Hepatocyte (in vitro differentiated cells): ENCODE measurements around the gene FGF12.

Source experiments
- EZH2phosphoT487 ChIP-seq: fragments of 200-600 bp; sonication (generic); IDR thresholded peaks from one replicate; pipeline ENCODE4 v1.6.1; 2018; ENCODE audit warnings: antibody characterized with exemption, mild to moderate bottlenecking, low read depth, moderate library complexity; ENCODE audit not compliant: unreplicated experiment, severe bottlenecking
- TF ChIP-seq, protein P1 (sequence below): fragments of 200-600 bp; sonication (generic); IDR thresholded peaks from 2 replicates; pipeline ENCODE4 v1.5.1; 2016; ENCODE audit warnings: antibody characterized with exemption, mild to moderate bottlenecking; ENCODE audit not compliant: poor library complexity

DNA sequence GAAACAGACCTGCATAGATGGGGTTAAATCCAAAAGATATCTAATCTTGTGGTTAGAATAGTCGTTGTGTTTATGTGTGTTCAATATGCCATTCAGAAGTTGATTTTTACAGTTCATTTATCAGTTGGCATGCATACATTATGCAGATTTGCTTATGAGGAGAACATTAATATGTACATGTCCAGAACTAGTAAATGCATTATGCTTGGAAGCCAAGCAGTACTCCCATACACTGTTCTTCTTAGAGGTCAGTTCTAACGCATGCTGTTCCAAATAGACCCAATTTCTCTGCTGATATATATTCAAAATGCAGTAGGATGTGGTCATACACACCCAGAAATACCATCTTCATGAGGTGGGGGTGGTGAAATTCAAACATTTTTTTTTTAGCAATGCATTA is 956 bp downstream of the FGF12 start:
- TF ChIP-seq, protein P1, sequence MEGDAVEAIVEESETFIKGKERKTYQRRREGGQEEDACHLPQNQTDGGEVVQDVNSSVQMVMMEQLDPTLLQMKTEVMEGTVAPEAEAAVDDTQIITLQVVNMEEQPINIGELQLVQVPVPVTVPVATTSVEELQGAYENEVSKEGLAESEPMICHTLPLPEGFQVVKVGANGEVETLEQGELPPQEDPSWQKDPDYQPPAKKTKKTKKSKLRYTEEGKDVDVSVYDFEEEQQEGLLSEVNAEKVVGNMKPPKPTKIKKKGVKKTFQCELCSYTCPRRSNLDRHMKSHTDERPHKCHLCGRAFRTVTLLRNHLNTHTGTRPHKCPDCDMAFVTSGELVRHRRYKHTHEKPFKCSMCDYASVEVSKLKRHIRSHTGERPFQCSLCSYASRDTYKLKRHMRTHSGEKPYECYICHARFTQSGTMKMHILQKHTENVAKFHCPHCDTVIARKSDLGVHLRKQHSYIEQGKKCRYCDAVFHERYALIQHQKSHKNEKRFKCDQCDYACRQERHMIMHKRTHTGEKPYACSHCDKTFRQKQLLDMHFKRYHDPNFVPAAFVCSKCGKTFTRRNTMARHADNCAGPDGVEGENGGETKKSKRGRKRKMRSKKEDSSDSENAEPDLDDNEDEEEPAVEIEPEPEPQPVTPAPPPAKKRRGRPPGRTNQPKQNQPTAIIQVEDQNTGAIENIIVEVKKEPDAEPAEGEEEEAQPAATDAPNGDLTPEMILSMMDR, result no peak
- TF ChIP-seq EZH2phosphoT487, result no peak
